Psoas muscle (tissue), 8 donors: ENCODE measurements around the gene RASA3. TPM values are rescaled to one million over a fixed set of nuclear protein-coding genes. Genes with fewer than 3 reads are reported as not detected.

Experiments
- ATAC-seq, 4 donors: fragments of 200-7000 bp; cut with Tn5 transposase; one replicate each; pipeline ENCODE4 v1.9.1; 2020; ENCODE audit warnings: moderate library complexity in 3 of 4, mild to moderate bottlenecking in 2 of 4
- DNase-seq, 2 donors: peaks; one replicate each; pipeline ENCODE4 v3.0.0-alpha.2; 2020
- H3K27ac ChIP-seq: fragments of 200-600 bp; one replicate; pipeline ENCODE4 v1.8.0; 2022
- H3K27me3 ChIP-seq, 3 donors: fragments of 200-600 bp in 1 of 3; one replicate each; pipeline versions ENCODE4 v1.6.1 to v1.8.0; 2013 to 2022; ENCODE audit warnings: low read length in 2 of 3, mild to moderate bottlenecking in 2 of 3, moderate library complexity in 1 of 3; ENCODE audit not compliant: insufficient read depth in 3 of 3
- H3K36me3 ChIP-seq, 2 donors: fragments of 200-600 bp in 1 of 2; one replicate each; pipeline versions ENCODE4 v1.6.1 to v1.8.0; 2013 to 2022; ENCODE audit warnings: low read depth in 1 of 2, mild to moderate bottlenecking in 1 of 2, moderate library complexity in 1 of 2; ENCODE audit not compliant: insufficient read depth in 1 of 2
- H3K4me1 ChIP-seq: fragments of 200-600 bp; one replicate; pipeline ENCODE4 v1.8.0; 2022
- H3K4me3 ChIP-seq: fragments of 200-600 bp; one replicate; pipeline ENCODE4 v1.8.0; 2022; ENCODE audit warnings: mild to moderate bottlenecking
- H3K9me3 ChIP-seq: fragments of 200-600 bp; one replicate; pipeline ENCODE4 v1.8.0; 2022
- WGBS, 3 donors: extraction: QIAGEN DNeasy Blood & Tissue Kit; methylation state at CpG; one replicate each; pipeline versions ENCODE4 v1.1.6 to v1.1.7; 2013; 5-methylcytosine and 5-hydroxymethylcytosine counted together
- intact Hi-C, 2 donors: fragments of 100-400 bp; cut with DNase I; formaldehyde crosslinking; loops; one replicate each; pipeline versions ENCODE4 v1.11.0 to v1.14.2; 2022
- polyA plus RNA-seq, 3 donors: library from polyadenylated mRNA; stranded (reverse); fragments of 200-250 nt; gene quantifications; one replicate each; pipeline ENCODE4 v1.2.3, GENCODE V29; 2013
- total RNA-seq, 4 donors: library from RNA; stranded (reverse); fragmentation: NEBNext Ultra II Directional in 2 of 4; extraction: Animal tissue kit (Norgen Biotek cat#: 25700) in 2 of 4; gene quantifications; one replicate each; pipeline versions ENCODE4 v1.2.1 to v1.2.4, GENCODE V29; 2021 to 2023
- TF ChIP-seq, protein P1 (sequence below): fragments of 200-600 bp; IDR thresholded peaks from one replicate; pipeline ENCODE4 v1.8.0; 2022; ENCODE audit warnings: antibody characterized with exemption
- donor health status: healthy with polysubstance abuse.
- donor health status: DM: no; HTN: no; CAD: no; lungs with moderate emphysema.
- donor health status: Bipolar disorder and iron deficiency.
- donor health status: healthy.
- donor health status: DM: yes; HTN: yes; CAD: no.
- donor health status: DM: no; HTN: no; CAD: no.
- donor health status: DM: no; HTN: no; CAD: no.
- donor health status: DM: yes; HTN: yes; CAD: no.

The RASA3 gene
- total and polyA plus RNA-seq, 7 donors, result 4.8 to 24.4 (median 13.1) TPM

DNA sequence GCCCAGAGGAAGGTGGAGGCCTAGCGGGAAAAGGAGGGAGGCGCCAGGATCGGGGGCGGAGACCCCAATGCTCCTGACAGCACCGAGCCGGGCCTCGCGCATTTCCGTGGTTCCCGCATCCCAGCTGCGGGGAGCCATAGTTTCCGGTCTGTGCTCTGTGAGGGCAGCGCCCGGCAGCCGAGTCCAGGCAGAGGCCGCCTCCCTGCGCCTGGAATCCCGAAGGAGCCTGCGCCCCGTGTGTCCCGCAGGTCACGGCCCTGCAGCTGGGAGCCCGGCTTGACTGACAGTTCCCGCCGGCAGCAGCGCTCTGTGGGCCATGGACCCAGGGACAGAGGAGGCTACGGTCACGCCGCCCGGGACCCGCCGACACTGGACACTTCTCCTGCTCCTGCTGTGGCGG is 84.0 kb downstream of the RASA3 start:
- 84 to 87% (median 86%) methylated on average over 31 to 33 of the region's 33 CpGs for WGBS, 3 donors
- intact Hi-C loops, result no loop called here
- TF ChIP-seq, protein P1, sequence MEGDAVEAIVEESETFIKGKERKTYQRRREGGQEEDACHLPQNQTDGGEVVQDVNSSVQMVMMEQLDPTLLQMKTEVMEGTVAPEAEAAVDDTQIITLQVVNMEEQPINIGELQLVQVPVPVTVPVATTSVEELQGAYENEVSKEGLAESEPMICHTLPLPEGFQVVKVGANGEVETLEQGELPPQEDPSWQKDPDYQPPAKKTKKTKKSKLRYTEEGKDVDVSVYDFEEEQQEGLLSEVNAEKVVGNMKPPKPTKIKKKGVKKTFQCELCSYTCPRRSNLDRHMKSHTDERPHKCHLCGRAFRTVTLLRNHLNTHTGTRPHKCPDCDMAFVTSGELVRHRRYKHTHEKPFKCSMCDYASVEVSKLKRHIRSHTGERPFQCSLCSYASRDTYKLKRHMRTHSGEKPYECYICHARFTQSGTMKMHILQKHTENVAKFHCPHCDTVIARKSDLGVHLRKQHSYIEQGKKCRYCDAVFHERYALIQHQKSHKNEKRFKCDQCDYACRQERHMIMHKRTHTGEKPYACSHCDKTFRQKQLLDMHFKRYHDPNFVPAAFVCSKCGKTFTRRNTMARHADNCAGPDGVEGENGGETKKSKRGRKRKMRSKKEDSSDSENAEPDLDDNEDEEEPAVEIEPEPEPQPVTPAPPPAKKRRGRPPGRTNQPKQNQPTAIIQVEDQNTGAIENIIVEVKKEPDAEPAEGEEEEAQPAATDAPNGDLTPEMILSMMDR, result no peak
- no peaks in the 10 kb centered on the region for H3K27me3 ChIP-seq
- no peak for DNase-seq
- no peaks in the 10 kb centered on the region for H3K9me3 ChIP-seq
- no peak overlapping the region for H3K27ac ChIP-seq
- peaks cover under 1% of the 10 kb centered on the region for H3K4me1 ChIP-seq
- peak in 1 of 4 donors; percentile 20 for ATAC-seq
- no peak overlapping the region for H3K4me3 ChIP-seq
- H3K36me3 ChIP-seq, result peaks cover 0 to 10% of the 10 kb centered on the region in 2 donors

DNA sequence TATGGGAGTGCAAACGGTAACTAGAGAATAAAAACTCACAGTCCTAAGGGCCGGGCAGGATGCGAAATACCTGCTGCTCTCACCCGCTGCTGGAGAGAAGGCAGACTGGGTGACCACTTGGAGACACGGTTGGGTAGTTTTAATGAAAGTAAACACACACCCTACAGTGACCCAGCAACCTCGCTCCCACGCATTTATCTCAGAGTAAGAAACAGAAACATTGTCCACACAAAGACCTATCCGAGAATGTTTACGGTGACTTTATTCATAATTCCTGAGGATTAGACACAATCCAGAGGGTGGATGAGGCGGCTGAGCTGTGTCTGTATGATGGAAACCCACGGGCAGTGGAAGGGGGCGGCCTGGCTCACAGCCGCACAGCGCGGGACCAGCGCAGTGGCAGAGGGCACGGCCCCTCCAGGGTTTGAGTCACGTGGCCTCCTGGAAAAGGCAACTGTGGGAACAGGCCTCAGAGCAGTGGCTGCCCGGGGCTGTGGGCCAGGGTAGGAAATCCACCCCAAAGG is 85.0 kb downstream of the RASA3 start:
- ATAC-seq (no peak), DNase-seq (no peak)
- Histone ChIP-seq H3K27me3 (no peaks in the 10 kb centered on the region), H3K4me3 (no peak overlapping the region), H3K27ac (no peak overlapping the region), H3K36me3 (peaks cover 0 to 10% of the 10 kb centered on the region in 2 donors), H3K9me3 (no peaks in the 10 kb centered on the region), H3K4me1 (peaks cover 10% of the 10 kb centered on the region)
- intact Hi-C loops, result no loop called here
- 69 to 82% (median 70%) methylated on average over 19 of the region's 19 CpGs for WGBS, 3 donors
- TF ChIP-seq, protein P1, result no peak

DNA sequence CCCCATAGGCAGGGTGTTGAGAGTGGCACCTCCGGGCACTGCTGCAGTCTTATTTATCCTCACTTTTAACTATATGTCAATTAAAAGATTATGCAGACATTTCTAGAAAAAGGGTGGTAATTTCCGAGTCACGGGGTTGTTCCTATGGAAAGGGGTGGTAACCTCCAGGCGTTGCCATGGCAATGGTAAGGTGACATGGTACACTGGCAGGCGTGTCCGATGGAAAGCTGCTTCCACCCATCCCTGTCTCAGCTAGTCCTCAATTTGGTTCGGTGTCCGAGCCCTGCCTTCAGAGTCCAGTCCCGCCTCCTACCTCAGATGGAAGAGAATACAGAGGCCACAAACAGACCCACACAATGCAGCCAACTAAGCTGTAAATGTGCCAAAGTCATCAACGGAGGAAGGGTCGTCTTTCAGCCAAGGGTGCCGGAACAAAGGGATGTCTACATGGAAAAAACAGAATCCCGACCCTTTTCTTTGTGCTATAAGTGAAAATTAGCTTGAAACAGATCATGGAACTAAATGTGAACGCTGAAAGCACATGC is 85.9 kb downstream of the RASA3 start:
- no peak overlapping the region for H3K27ac ChIP-seq
- H3K9me3 ChIP-seq, result no peaks in the 10 kb centered on the region
- H3K36me3 ChIP-seq, result peaks cover 0 to 6% of the 10 kb centered on the region in 2 donors
- WGBS, 3 donors, result 82 to 85% (median 82%) methylated on average over 14 of the region's 14 CpGs
- intact Hi-C loops, result no loop called here
- H3K4me3 ChIP-seq, result no peak overlapping the region
- peaks cover 10% of the 10 kb centered on the region for H3K4me1 ChIP-seq
- ATAC-seq, result no peak
- H3K27me3 ChIP-seq, result no peaks in the 10 kb centered on the region
- DNase-seq, result no peak
- TF ChIP-seq, protein P1, result no peak

DNA sequence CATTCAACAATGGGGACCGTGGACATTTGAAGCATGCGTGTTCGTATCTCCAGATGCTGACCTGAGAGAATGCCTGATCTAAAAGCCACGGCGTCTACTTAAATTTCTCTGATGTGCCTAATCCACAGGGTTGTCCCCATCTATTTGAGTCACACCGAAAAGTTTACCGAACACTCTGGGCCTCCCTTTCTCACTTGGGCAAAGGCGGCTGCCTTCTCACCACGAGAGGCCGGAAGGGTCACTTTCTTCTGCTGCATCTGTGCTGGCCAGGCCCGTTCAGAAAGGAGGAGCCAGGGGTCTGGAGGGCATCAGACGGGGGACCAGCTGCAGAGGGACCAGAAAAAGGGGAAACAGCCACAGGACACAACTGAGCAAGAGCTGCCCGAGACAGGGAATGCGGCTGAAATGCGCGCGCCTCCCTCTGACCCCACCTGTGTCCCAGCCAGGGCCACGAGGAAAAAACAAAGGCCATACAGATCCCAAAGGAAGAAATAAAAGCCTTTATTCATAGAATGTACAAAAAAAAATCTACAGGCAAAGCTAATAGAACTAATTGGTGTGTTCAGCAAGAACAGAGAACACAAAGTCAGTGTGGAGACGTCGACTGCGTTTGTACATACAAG is 87.2 kb downstream of the RASA3 start:
- intact Hi-C loops, result no loop called here
- Histone ChIP-seq H3K4me1 (peaks cover 10% of the 10 kb centered on the region), H3K27ac (no peak overlapping the region), H3K4me3 (no peak overlapping the region), H3K27me3 (no peaks in the 10 kb centered on the region), H3K9me3 (no peaks in the 10 kb centered on the region), H3K36me3 (no peaks in the 10 kb centered on the region)
- DNase-seq (no peak), ATAC-seq (no peak)
- TF ChIP-seq, protein P1, result no peak
- WGBS, 3 donors, result 88 to 92% (median 90%) methylated on average over 21 of the region's 21 CpGs
